HG03039 (cell line): ENCODE results near the gene SLC22A7.
"Not testable (repeated sequence)": the region's sequence is repeated elsewhere in the genome, so short reads cannot be mapped to it uniquely, and the experiment has no call there.

ENCODE experiments used
- ATAC-seq: cut with Tn5 transposase; IDR thresholded peaks from one replicate; pipeline ENCODE4 v1.9.1; 2021; ENCODE audit warnings: mild to moderate bottlenecking, moderate library complexity; ENCODE audit not compliant: unreplicated experiment

The SLC22A7 gene

DNA sequence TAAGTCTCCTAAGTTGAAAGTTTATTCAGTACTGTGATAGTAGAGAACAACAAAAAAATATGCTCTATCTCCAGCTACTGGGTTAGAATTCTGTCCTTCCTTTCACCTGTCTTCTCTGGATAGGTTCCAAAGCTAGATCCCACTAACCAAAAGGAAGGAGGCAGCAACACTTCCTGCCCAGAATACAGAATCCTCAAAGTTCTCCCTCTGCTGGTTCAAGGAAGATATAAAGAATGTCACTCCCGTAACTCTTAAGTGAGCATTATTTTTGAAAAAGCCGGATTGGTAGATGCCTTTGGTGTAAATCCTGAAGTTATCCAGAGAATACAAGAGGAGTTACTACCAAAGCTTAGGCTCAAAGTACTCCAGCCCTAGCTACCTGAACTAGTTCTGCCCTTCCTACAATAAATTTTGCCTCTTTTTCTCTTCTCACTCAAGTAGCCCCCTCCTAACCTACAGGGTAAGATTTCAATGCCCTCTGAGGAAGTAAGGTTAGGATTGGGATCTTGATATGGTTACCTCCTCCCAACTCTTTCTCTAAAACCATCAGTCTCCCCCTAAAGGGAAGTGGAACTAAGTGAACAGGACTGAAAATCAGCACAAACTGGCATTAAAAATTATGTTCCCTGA, 36.5 kb downstream of the SLC22A7 start:
- ATAC-seq: no peak

DNA sequence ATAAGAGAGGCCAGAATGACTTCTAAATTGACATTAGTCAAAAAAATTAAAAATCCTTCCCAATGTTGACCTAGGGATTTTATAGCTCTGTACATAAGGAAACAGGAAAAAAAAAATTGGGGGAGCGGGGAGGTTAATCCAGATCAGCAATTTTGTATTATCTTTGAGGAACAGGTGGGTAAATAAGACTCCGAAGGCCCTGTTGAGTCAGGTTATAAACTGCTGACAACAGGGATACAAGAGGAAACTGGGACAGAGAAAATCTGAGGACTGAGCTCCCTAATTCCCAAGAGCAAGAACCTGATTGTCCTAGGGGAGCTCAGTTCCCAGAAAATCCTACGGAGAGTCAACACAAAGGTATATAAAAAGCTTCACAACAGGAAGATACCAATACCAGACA, 37.4 kb downstream of the SLC22A7 start:
- ATAC-seq: no peak

DNA sequence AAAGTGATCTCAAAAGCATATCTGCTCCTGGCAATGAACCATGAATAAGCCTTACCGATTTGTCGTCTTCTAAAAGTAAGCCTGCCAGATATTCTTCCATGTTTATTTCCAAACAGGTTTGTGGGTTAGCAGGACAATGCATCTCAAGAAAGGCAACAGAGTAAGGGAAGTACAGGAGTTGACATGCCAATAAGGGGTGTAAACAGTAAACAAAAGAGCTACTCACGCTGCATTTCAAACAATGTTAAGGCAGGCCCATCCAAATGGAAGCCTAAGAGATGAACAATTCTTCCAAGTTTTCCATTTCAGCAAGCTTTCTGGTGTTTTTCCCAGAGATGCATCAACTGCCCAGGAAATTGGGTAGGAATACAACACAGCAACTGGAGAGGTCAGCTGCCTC, 38.3 kb downstream of the SLC22A7 start:
- no peak for ATAC-seq

DNA sequence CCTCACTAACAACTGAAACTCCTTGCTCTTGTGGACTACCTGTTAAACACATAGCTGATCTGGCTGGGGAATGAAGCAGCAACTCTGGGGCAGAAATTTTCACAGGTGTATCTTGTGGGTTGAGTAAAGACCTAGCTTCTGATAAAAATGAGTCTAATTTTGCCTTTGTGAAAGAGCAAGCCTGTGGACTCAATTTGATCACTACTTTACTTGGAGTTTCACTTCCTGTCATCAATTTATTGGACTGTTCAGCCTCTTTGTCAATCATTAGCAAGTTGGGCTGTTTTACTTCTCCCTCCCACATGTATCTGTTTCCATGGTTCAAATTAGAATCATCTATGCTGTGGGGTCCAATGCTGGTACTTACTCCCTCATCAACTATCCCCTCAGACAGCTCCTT, 40.2 kb downstream of the SLC22A7 start:
- no peak for ATAC-seq

DNA sequence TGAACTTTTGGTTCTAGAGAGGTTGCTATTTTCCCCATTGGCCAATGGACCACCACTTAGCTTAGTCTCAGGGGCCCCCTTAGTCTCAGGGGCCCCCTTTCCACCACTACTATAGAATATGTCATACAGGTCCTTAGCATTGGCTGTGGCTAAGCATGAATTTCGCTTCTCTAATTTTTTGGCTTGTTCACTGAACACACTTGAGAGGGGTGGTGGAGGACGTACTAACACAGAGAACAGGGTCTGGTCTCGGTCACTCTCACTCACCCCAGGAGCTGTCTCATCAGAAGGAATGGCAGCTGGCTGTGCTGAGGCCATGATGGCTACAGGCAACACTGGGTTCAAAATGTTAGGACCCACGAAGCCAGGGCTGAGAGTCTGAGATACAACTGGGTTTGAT, 41.1 kb downstream of the SLC22A7 start:
- ATAC-seq: no peak

DNA sequence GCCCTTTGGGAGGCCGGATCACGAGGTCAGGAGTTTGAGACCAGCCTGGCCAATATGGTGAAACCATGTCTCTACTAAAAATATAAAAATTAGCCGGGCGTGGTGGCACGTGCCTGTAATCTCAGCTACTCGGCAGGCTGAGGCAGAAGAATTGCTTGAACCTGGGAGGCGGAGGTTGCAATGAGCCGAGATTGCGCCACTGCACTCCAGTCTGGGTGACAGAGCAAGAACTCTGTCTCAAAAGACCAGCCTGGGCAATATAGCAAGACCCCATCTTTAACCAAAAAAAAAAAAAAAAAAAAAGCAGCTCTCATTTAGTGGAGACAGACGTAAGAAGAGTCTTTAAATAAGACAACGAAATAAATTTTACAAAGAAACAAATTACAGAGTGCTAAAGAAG, 48.2 kb downstream of the SLC22A7 start:
- ATAC-seq: not testable (repeated sequence)

DNA sequence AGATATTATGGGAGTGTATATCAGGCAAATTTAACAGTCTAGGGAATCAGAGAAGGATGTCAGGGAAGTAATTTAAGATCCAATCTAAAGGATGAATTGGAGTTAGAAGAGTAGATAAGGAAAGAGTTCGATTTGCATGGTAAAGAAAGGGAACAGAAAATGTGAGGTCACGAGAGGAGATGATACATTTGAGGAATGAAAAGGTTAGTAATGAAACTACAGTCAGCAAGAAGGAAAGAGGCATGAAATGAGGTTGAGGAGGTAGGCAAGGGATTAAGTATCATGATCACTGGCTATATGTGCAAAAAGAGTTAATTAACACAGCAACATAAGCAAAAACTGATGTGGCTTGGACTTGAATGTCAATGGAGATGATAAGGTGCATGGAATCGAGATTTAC, 49.0 kb downstream of the SLC22A7 start:
- no peak for ATAC-seq

DNA sequence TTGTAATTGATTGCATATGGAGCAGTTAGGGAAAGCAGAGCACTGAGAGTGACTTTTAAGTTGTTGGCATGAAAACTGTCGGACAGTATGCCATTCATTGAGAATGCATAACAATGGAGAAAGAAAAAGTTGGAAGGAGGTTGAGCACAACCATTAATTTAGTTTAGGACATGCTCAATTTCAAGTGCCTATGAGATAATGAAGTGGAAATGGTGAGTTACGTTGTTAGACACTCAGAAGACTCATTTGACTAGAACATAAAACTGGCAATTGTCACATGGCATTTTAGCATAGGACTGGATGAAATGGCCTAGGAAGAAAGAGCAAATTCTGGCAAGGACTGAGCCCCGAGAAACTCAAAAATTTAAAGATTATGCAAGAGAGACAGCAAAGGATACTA, 49.4 kb downstream of the SLC22A7 start:
- no peak for ATAC-seq

DNA sequence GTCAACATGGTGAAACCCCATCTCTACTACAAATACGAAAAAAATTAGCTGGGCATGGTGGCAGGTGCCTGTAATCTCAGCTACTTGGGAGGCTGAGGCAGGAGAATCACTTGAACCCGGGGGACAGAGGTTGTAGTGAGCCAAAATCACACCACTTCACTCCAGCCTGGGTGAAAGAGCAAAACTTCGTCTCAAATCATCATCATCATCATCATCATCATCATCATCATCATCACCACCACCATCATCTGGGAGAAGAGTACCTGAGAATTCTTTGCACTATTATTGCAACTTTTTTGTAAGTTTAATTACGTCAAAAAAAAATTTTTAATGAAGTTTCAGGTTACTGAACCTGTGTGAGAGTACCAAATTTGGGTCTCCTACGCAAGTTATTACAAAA, 53.9 kb downstream of the SLC22A7 start:
- not testable (repeated sequence) for ATAC-seq
